Tibial nerve (tissue), 4 donors: Measurements from ENCODE around the gene ITGB3BP. TPM values are rescaled to one million over a fixed set of nuclear protein-coding genes. Genes with fewer than 3 reads are reported as not detected.

Source experiments
- DNase-seq, 2 donors: peaks; one replicate each; pipeline ENCODE4 v3.0.0-alpha.2; 2019; ENCODE audit warnings: low spot score in 2 of 2
- H3K27ac ChIP-seq, 4 donors: fragments of 200-600 bp; sonication (generic) in 3 of 4; one replicate each; pipeline ENCODE4 v1.5.1; 2017 to 2019; ENCODE audit warnings: mild to moderate bottlenecking in 1 of 4
- H3K27me3 ChIP-seq, 2 donors: fragments of 200-600 bp; sonication (generic) in 1 of 2; one replicate each; pipeline versions ENCODE4 v1.5.1 to v1.6.0; 2017 to 2019
- H3K36me3 ChIP-seq, 3 donors: fragments of 200-600 bp; sonication (generic); one replicate each; pipeline ENCODE4 v1.5.1; 2018 to 2019
- H3K4me1 ChIP-seq, 4 donors: fragments of 200-600 bp; sonication (generic) in 3 of 4; one replicate each; pipeline ENCODE4 v1.5.1; 2017 to 2019
- H3K4me3 ChIP-seq, 4 donors: fragments of 200-600 bp; sonication (generic) in 3 of 4; one replicate each; pipeline ENCODE4 v1.5.1; 2017 to 2019; ENCODE audit warnings: mild to moderate bottlenecking in 1 of 4, moderate library complexity in 1 of 4
- H3K9me3 ChIP-seq, 4 donors: fragments of 200-600 bp; sonication (generic) in 3 of 4; one replicate each; pipeline ENCODE4 v1.5.1; 2017 to 2019
- EP300 ChIP-seq, 2 donors: sonication (generic); formaldehyde crosslinking; IDR thresholded peaks; one replicate each; pipeline ENCODE4 v1.6.1; 2017; ENCODE audit warnings: antibody characterized with exemption in 2 of 2, mild to moderate bottlenecking in 1 of 2
- POLR2A ChIP-seq, 2 donors: fragments of 450-650 bp; IDR thresholded peaks; one replicate each; pipeline ENCODE4 v1.6.1; 2017; ENCODE audit warnings: antibody characterized with exemption in 2 of 2, mild to moderate bottlenecking in 2 of 2, moderate library complexity in 2 of 2
- WGBS, 2 donors: methylation state at CpG; one replicate each; pipeline ENCODE4 v1.1.5; 2018; 5-methylcytosine and 5-hydroxymethylcytosine counted together
- total RNA-seq, 4 donors: library from RNA; depleted of rRNA; stranded (reverse); fragments of >200 nt; gene quantifications; one replicate each; pipeline ENCODE4 v1.1.0, GENCODE V29; 2016
- TF ChIP-seq, protein P1 (sequence below), 5 experiments: fragments of 200-600 bp in 3 of 5; fragments of 450-650 bp in 2 of 5; sonication (generic) in 3 of 5; IDR thresholded peaks; one replicate each; pipeline ENCODE4 v1.5.1; 2016 to 2019; ENCODE audit warnings: antibody characterized with exemption in 5 of 5, mild to moderate bottlenecking in 3 of 5, moderate library complexity in 2 of 5

ITGB3BP gene
- total RNA-seq, 4 donors from 2014 or later = 11.5 to 38.0 (median 18.7) TPM

DNA sequence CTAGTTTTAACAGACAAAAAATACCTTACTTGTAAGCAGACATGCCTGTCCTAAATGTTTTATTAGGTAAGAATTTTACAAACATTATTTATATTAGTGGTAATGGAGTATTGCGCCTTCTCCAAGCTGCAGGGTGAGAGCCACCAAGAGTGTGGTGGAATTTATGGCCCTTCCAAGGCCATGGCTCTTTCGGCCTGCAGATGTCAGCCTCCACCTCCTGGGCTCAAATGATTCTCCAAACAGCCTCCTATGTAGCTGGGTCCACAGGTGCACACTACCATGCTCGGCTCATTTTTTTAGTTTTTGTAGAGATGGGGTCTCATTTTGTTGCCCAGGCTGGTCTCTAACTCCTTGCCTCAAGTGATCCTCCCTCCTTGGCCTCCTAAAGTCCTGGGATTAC, 56.3 kb downstream of the ITGB3BP start:
- Histone ChIP-seq H3K27ac (no peak overlapping the region), H3K9me3 (peaks cover 0 to 17% (median 3%) of the 10 kb centered on the region in 4 donors), H3K36me3 (peaks cover 0 to 5% (median 0%) of the 10 kb centered on the region in 3 donors), H3K4me3 (no peak overlapping the region), H3K27me3 (no peaks in the 10 kb centered on the region), H3K4me1 (no peaks in the 10 kb centered on the region)
- TF ChIP-seq EP300 (IDR thresholded peaks at IDR 0.05) (no peak), POLR2A (IDR thresholded peaks at IDR 0.05) (no peak)
- TF ChIP-seq, protein P1, sequence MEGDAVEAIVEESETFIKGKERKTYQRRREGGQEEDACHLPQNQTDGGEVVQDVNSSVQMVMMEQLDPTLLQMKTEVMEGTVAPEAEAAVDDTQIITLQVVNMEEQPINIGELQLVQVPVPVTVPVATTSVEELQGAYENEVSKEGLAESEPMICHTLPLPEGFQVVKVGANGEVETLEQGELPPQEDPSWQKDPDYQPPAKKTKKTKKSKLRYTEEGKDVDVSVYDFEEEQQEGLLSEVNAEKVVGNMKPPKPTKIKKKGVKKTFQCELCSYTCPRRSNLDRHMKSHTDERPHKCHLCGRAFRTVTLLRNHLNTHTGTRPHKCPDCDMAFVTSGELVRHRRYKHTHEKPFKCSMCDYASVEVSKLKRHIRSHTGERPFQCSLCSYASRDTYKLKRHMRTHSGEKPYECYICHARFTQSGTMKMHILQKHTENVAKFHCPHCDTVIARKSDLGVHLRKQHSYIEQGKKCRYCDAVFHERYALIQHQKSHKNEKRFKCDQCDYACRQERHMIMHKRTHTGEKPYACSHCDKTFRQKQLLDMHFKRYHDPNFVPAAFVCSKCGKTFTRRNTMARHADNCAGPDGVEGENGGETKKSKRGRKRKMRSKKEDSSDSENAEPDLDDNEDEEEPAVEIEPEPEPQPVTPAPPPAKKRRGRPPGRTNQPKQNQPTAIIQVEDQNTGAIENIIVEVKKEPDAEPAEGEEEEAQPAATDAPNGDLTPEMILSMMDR (IDR thresholded peaks at IDR 0.05) = no peak
- 89 to 94% methylated on average over 3 of the region's 3 CpGs for whole genome bisulfite sequencing, 2 donors
- no peak for DNase-seq

DNA sequence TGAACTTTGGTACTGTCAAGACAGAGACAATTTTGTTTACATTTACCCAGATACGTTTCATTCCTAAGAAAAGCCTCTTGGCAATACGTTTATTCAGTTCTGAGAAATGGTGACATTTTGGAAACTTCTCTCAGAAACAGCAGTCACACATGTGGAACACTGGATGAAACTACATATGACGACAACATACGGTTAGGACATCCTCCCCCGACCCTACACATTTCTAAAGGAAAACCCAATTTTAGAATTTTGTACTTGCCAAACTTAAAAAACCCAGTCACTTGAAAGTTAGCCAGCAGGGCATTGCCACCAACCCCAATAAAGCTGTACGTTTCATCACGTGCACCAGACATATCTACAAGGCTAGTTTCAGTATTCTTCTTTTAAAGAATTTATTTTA, 56.8 kb downstream of the ITGB3BP start:
- Histone ChIP-seq H3K27ac (no peak overlapping the region), H3K4me3 (no peak overlapping the region), H3K36me3 (peaks cover 0 to 9% (median 0%) of the 10 kb centered on the region in 3 donors), H3K27me3 (no peaks in the 10 kb centered on the region), H3K9me3 (peaks cover 0 to 22% (median 5%) of the 10 kb centered on the region in 4 donors), H3K4me1 (no peaks in the 10 kb centered on the region)
- 84 to 85% methylated on average over 7 of the region's 7 CpGs for WGBS, 2 donors
- TF ChIP-seq, protein P1 (IDR thresholded peaks at IDR 0.05) = no peak
- no peak for TF ChIP-seq POLR2A (IDR thresholded peaks at IDR 0.05)
- TF ChIP-seq EP300 (IDR thresholded peaks at IDR 0.05) = no peak
- DNase-seq = no peak

DNA sequence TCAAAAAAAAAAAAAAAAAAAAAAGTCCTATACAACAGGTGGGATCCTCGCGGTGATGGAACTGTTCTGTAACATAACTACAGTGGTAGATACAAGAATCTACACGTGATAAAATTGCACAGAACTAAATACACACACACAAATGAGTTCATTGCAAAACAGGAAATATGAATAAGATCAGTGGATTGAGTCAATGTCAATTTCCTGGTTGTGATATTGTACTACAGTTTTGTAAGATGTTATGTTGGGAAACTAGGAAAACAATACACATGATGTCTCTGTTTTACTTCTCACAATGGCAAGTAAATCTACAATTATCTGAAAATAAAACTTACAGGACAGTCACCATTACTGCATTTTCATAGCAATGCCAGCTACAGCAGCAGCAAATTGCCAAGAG, 59.8 kb downstream of the ITGB3BP start:
- TF ChIP-seq, protein P1 (IDR thresholded peaks at IDR 0.05) = no peak
- TF ChIP-seq EP300 (IDR thresholded peaks at IDR 0.05) (no peak), POLR2A (IDR thresholded peaks at IDR 0.05) (no peak)
- peaks cover 0 to 9% (median 0%) of the 10 kb centered on the region in 3 donors for H3K36me3 ChIP-seq
- DNase-seq = no peak
- H3K4me1 ChIP-seq = no peaks in the 10 kb centered on the region
- no peaks in the 10 kb centered on the region for H3K27me3 ChIP-seq
- peaks cover 0 to 13% (median 5%) of the 10 kb centered on the region in 4 donors for H3K9me3 ChIP-seq
- no peak overlapping the region for H3K4me3 ChIP-seq
- no peak overlapping the region for H3K27ac ChIP-seq
- WGBS, 2 donors = 84 to 89% methylated on average over 3 of the region's 3 CpGs

DNA sequence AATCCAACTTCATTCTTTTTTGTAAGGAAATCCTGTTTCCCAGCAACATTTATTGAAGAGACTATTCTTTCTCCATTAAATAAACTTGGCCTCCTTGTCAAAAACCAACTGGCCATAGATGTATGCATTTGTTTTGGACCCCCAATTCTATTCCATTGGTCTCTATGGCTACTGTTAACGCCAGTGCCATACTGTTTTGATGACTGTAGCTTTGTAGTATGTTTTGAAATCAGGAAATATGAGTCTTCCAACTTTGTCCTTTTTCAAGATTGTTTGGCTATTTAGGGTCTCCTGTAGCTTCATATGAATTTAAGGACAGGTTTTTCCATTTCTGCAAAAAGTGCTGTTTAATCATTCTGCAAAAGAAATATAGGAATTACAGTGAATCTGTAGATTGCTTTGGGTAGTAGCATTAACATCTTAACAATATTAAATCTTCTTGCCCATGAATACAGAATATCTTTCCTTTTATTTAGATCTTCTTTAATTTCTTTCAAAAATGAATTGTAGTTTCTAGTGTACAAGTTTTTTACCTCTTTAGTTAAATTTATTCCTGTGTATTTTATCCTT, 61.3 kb downstream of the ITGB3BP start:
- H3K36me3 ChIP-seq = peaks cover 0 to 9% (median 0%) of the 10 kb centered on the region in 3 donors
- no peak overlapping the region for H3K4me3 ChIP-seq
- 97% methylated on average over 1 of the region's 1 CpG for WGBS, 2 donors
- no peaks in the 10 kb centered on the region for H3K27me3 ChIP-seq
- no peak overlapping the region for H3K27ac ChIP-seq
- H3K4me1 ChIP-seq = no peaks in the 10 kb centered on the region
- peaks cover 0 to 13% (median 5%) of the 10 kb centered on the region in 4 donors for H3K9me3 ChIP-seq
- TF ChIP-seq, protein P1 (IDR thresholded peaks at IDR 0.05) = no peak
- TF ChIP-seq EP300 (IDR thresholded peaks at IDR 0.05) = no peak
- TF ChIP-seq POLR2A (IDR thresholded peaks at IDR 0.05) = no peak
- DNase-seq = no peak

DNA sequence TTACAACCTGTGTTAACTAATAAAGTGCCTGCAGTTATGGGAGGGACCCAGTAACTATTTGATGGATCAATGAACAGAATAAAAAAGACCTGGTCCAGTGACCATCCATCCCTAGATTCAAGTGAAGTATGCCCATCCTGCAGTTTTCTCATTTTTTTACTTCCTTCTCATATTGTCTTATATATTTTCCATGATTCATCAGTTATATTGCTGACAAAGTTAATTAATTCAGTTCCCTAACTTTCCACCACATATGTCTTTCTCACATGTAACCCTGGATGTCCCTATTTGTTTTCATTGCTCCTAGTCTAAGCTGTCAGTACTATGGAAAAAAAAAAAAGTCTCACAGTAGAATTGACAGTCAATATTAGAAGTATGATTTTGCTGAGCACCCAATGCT, 64.3 kb downstream of the ITGB3BP start:
- no peak for DNase-seq
- Histone ChIP-seq H3K4me3 (no peak overlapping the region), H3K27ac (no peak overlapping the region), H3K36me3 (peaks cover 0 to 9% (median 0%) of the 10 kb centered on the region in 3 donors), H3K4me1 (no peaks in the 10 kb centered on the region), H3K27me3 (no peaks in the 10 kb centered on the region), H3K9me3 (peaks cover 0 to 13% (median 5%) of the 10 kb centered on the region in 4 donors)
- TF ChIP-seq EP300 (IDR thresholded peaks at IDR 0.05) (no peak), POLR2A (IDR thresholded peaks at IDR 0.05) (no peak)
- TF ChIP-seq, protein P1 (IDR thresholded peaks at IDR 0.05) = no peak
